HG03575 (cell line): ENCODE measurements around the gene CORO1C.

ENCODE experiments used
- ATAC-seq: cut with Tn5 transposase; IDR thresholded peaks from one replicate; pipeline ENCODE4 v1.9.1; 2021; ENCODE audit not compliant: unreplicated experiment, insufficient number of reproducible peaks, low FRiP score; ENCODE audit errors: extremely low read depth

Gene CORO1C

GRCh38 chr12:108686780-108687179, 44.5 kb downstream of the CORO1C start:
- no peak for ATAC-seq

GRCh38 chr12:108685469-108686260, 45.7 kb downstream of the CORO1C start:
- no peak for ATAC-seq

DNA sequence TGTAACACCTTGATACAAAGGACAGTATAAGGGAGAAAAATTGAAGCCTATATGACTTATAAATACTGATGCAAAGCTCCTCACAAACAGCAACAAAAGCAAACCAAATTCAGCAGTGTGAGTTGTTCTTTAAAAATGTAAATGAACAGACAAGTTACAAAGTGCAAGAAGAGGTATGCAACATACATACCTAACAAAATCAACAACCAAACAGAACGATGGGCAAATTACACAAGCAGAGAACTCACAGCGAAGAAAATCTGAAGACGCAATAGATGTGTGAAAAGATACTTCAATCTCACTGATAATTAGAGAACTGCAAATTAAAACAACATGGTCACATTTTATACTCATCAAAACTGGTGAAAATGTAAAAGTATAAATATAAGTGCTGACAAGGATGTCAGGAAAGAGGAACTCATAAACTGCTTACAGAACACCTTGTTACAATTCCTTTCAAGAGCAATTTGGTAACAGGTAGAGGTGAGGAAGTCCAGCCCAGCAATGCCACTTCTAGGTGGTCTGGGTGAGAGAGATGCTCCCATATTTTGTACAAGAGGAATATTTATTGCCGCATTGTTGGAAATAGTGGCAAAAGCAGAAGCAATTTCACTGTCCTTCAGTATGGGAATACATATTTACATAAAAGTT, 47.3 kb downstream of the CORO1C start:
- ATAC-seq, result no peak

DNA sequence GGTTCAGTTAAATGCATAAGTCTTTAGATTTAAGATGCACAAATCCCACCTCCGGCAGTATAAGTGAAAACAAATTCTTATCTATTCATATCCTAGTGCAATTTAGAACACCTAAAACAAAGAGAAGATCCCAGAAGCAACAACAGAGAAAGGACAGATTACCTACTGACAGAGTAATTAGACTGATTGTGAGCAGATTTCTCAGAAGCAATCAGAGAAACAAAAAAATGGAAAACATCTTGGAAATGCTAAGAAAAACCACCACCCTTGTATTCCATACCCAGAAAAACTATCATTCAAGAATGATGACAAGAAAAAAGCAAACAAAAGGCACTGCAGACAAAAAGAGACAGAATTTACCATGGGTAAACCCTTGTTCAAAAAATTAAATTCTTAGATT, 50.0 kb downstream of the CORO1C start:
- no peak for ATAC-seq

DNA sequence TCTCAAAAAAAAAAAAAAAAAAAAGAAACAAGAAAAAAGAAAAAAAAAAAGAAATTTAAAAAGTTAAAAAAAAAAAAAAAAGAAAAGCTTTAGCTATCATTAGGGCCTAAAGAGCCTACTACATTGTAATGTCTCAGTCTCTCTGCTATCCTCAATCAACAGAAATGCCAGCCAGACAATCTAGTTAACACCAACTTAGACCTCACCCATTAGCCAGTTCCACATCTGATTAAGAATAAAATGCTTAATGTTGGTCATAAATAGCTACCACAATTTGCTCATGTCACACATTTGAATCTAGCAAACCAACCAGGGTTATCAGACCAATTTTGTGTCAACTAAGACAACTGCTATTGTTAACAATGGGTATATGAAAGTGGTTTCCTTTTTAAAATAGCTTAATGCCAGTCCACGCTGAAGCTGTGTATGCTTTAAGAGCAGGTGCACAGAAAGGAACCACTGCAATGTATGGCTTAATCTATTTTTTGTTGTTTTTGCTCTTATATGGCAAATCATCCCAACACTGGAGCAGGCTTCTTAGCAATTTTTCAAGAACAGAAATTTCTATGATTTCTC, 52.1 kb downstream of the CORO1C start:
- no peak for ATAC-seq

GRCh38 chr12:108678104-108678730, 53.1 kb downstream of the CORO1C start:
- ATAC-seq, result no peak

GRCh38 chr12:108677381-108677780, 53.9 kb downstream of the CORO1C start:
- ATAC-seq, result no peak

- no peak for ATAC-seq
Observed at GRCh38 chr12:108676707-108677106, 54.6 kb downstream of the CORO1C start.

- no peak for ATAC-seq
Observed at GRCh38 chr12:108675792-108676191, 55.5 kb downstream of the CORO1C start.

GRCh38 chr12:108672054-108672453, 59.3 kb downstream of the CORO1C start:
- no peak for ATAC-seq

DNA sequence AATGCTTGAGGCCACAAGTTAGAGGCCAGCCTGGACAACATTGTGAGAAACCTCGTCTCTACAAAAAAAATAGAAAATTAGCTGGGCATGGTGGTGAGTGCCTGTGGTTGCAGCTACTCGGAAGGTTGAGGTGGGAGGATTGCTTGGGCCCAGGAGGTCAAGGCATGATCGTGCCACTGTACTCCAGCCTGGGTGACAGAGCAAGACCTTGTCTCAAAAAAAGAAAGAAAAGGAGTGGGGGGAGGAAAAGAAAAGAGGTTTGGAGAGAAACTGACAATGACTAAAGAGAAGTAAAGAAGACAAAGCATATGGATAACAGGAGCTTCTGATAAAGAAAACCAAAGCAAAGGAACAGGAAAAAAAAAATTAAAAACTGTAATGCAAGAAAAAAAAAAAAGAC, 60.2 kb downstream of the CORO1C start:
- no peak for ATAC-seq

- ATAC-seq, result no peak
Observed at GRCh38 chr12:108670066-108670631, 61.2 kb downstream of the CORO1C start.

DNA sequence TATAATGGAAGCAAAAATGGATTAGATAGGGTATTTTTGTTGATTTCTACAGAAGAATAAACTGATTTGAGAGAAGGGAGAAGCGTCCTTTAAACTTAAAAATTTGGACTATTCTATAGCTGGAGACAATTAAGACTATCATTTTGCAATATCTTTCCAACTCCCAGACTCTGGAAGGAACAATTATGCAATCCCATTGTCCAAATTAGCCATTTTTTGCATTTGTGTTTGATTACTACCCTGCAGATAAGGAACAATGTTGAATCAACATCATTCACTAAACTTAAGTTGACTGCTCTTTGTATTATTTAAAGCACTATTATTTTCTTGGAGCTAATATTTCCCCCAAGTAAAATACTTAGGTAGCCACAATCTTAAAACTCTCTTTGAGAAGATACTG, 62.8 kb downstream of the CORO1C start:
- no peak for ATAC-seq

DNA sequence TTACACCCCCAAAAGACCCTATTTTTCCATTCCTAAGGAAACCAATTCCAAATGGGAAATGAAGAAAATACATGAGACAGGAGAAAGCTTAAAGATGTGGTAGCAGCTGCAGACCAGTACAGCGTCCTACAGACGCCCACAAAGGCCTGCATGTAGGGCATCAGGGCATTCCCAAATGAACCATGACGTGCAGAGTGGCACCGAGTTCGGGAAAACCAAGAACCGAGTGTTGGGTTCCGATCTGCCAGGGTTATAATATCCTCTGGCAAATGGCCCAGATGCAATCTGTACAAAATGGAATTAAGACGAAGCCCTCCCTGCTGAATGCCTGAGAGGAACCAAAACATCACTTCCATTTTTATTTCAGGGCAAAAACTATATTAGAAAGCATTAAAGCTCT, 63.3 kb downstream of the CORO1C start:
- no peak for ATAC-seq

DNA sequence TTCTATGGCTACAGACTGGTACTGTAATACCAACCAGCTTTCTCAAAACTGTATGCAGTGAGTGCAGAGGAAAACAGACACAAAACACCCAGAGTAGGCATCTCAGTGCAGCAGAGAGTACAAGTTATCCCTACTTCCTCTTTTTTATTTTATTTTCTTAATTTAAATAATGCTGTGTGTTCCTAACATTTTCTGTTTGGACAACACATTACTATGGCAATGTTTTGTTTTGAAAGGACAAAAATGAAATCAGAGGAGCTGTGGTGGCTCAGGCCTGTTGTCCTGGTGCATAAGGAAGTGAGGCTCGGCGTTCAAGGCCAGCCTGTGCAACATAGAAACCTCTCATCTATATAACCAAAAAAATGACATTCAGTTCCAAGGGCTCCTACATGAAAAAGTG, 64.0 kb downstream of the CORO1C start:
- no peak for ATAC-seq

- no peak for ATAC-seq
Observed at GRCh38 chr12:108666401-108666881, 64.9 kb downstream of the CORO1C start.

DNA sequence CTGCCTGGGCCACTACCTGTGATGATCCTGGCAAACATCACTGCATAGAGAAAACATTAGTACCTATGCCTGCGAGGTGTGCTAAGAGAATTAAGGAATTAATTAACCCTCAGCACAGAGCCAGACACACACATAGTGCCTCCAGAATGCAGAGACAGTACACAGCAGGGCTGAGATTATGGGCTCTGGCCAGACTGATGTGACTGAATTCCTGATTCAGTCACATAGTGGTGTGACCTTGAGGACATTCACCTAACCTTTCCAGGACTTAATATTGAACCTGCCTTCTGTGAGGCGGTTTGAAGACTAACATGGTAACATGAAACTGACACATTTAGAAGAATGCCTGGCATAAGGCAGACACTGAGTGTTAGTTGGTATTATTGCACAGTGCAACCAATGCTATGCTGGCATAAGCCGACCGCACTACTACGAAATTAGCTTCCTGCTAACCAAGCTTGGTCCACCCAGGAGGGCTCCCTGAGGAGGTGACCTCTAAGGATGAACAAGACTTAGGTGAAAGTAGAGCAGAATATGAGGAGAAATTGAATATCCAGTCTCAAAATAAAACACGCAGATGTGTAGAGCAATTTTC, 65.6 kb downstream of the CORO1C start:
- ATAC-seq, result no peak

- ATAC-seq, result no peak
Observed at GRCh38 chr12:108664338-108665258, 66.7 kb downstream of the CORO1C start.
